OCI-LY3 (cell line): ENCODE measurements around the gene CYBC1.

Source experiments
- EZH2phosphoT487 ChIP-seq: fragments of 200-600 bp; shearing (Covaris generic); IDR thresholded peaks from 2 replicates; pipeline ENCODE4 v1.6.1; 2018; ENCODE audit warnings: antibody characterized with exemption, mixed run types, low read depth
- TF ChIP-seq, protein P1 (sequence below): fragments of 200-600, 300-600 bp; sonication (generic); IDR thresholded peaks from 2 replicates; pipeline ENCODE4 v1.5.1; 2014; ENCODE audit warnings: antibody characterized with exemption, low read length, low read depth

DNA sequence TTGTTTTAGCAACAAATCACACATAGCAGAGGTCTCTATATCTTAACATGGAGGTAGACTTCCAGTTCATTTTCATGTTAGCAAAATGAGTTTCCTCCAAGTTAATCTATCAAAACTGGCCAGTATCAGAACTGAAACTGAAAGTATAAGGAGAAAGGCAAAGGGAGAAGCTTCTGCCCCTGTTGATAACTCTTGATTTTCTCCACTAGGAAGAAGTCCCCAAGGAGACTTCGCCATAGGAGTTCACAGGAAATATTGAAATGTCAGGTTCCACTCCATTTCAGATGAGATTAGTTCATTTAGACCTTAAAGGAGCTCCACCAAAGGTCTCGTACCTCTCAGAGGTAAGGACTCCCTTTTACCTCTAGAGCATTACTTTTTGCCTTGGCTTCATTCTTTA lies 31.0 kb downstream of the CYBC1 start:
- TF ChIP-seq, protein P1, sequence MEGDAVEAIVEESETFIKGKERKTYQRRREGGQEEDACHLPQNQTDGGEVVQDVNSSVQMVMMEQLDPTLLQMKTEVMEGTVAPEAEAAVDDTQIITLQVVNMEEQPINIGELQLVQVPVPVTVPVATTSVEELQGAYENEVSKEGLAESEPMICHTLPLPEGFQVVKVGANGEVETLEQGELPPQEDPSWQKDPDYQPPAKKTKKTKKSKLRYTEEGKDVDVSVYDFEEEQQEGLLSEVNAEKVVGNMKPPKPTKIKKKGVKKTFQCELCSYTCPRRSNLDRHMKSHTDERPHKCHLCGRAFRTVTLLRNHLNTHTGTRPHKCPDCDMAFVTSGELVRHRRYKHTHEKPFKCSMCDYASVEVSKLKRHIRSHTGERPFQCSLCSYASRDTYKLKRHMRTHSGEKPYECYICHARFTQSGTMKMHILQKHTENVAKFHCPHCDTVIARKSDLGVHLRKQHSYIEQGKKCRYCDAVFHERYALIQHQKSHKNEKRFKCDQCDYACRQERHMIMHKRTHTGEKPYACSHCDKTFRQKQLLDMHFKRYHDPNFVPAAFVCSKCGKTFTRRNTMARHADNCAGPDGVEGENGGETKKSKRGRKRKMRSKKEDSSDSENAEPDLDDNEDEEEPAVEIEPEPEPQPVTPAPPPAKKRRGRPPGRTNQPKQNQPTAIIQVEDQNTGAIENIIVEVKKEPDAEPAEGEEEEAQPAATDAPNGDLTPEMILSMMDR: no peak
- no peak for TF ChIP-seq EZH2phosphoT487
